Activated CD4-positive, alpha-beta T cell treated with anti-CD3 and anti-CD28 coated beads for 36 hours (primary cell): ENCODE data around the gene HEATR9. TPM values are rescaled to one million over a fixed set of nuclear protein-coding genes. Genes with fewer than 3 reads are reported as not detected.
"Not testable (repeated sequence)": the region's sequence is repeated elsewhere in the genome, so short reads cannot be mapped to it uniquely, and the experiment has no call there.

Experiments
- ATAC-seq: fragments of 200-7000 bp; cut with Tn5 transposase; one replicate; pipeline ENCODE4 v1.10.0; 2021; ENCODE audit warnings: mild to moderate bottlenecking, moderate library complexity
- CTCF ChIA-PET: fragments of 350-600 bp; sonication (Branson Sonifier 250); formaldehyde crosslinking; loops from one replicate; lab custom pipeline; 2021; ENCODE audit warnings: antibody characterized with exemption; lab: Charles Lee
- POLR2A ChIA-PET: fragments of 350-600 bp; sonication (Branson Sonifier 250); formaldehyde crosslinking; loops from one replicate; lab custom pipeline; 2021; ENCODE audit warnings: antibody characterized with exemption, inconsistent platforms; lab: Charles Lee
- DNase-seq: peaks from one replicate; pipeline ENCODE4 v3.0.0-alpha.2; 2020
- H3K27ac Mint-ChIP-seq: one replicate; pipeline ENCODE4 v1.8.0; 2021; ENCODE audit warnings: mixed read lengths
- H3K27me3 Mint-ChIP-seq: one replicate; pipeline ENCODE4 v1.8.0; 2021; ENCODE audit warnings: mixed read lengths
- H3K36me3 Mint-ChIP-seq: one replicate; pipeline ENCODE4 v1.8.0; 2021; ENCODE audit warnings: low read depth, mixed read lengths
- H3K4me1 Mint-ChIP-seq: one replicate; pipeline ENCODE4 v1.8.0; 2021; ENCODE audit warnings: mixed read lengths
- H3K4me3 Mint-ChIP-seq: one replicate; pipeline ENCODE4 v1.8.0; 2021; ENCODE audit warnings: mild to moderate bottlenecking, moderate library complexity, mixed read lengths
- H3K9me3 Mint-ChIP-seq: one replicate; pipeline ENCODE4 v1.8.0; 2021; ENCODE audit warnings: low read depth, mixed read lengths
- intact Hi-C, 2 experiments: fragments of 100-400 bp; cut with DNase I in 1 of 2; cut with micrococcal nuclease in 1 of 2; formaldehyde crosslinking; loops; one replicate each; pipeline versions ENCODE4 v1.14.2 to v1.15.1; 2022 to 2024; cut with DNase I, micrococcal nuclease
- total RNA-seq, 2 experiments: library from RNA; stranded (reverse); gene quantifications; one replicate each; pipeline ENCODE4 v1.2.3, GENCODE V29; 2021

HEATR9 gene
- total RNA-seq, 2 experiments from 2014 or later = 0.18 TPM; not detected in 1

- H3K36me3 Mint-ChIP-seq = no peaks in the 10 kb centered on the region
Measured at GRCh38 chr17:35906191-35906925, 37.7 kb upstream of the HEATR9 start.

DNA sequence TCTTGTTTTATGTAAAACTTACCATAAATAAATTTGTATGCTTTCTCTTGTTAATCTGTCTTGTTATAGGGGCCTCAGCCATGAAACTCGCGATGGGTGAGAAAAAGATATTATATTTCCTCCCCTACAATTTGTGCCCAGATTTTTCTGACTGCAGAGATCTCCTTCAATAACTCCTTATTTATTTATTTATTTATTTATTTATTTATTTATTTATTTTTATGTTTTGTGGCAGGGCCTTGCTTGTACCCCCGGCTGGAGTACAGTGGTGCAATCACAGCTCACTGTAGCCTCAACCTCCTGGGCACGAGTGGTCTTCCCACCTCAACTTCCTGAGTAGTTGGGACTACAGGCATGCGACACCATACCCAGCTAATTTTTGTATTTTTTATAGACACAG, 34.8 kb upstream of the HEATR9 start:
- Mint-ChIP-seq H3K27me3 (peaks cover 3% of the 10 kb centered on the region), H3K36me3 (no peaks in the 10 kb centered on the region), H3K27ac (no peak overlapping the region), H3K9me3 (no peaks in the 10 kb centered on the region), H3K4me1 (peaks cover 12% of the 10 kb centered on the region), H3K4me3 (no peak overlapping the region)
- intact Hi-C loops = no loop called here
- POLR2A ChIA-PET = no interaction called here
- DNase-seq (no peak), ATAC-seq (no peak)
- CTCF ChIA-PET = interaction anchor here (1.0 to 1.3 kb wide), 2 partner anchors 22 to 54 kb away, joined by 3 read pairs; no protein-coding TSS in a partner anchor

More at GRCh38 chr17:35906191-35906925, 37.7 kb upstream of the HEATR9 start:
- no peaks in the 10 kb centered on the region for H3K9me3 Mint-ChIP-seq
- ATAC-seq = no peak
- ChIA-PET CTCF (interaction anchor here (1.0 kb wide), 1 partner anchor 10 kb away, joined by 3 read pairs; no protein-coding TSS in a partner anchor), POLR2A (no interaction called here)
- intact Hi-C loops = no loop called here
- H3K27ac Mint-ChIP-seq = no peak overlapping the region
- H3K4me3 Mint-ChIP-seq = no peak overlapping the region
- H3K4me1 Mint-ChIP-seq = no peaks in the 10 kb centered on the region
- peaks cover 3% of the 10 kb centered on the region for H3K27me3 Mint-ChIP-seq
- no peak for DNase-seq

- intact Hi-C loops = no loop called here
- Mint-ChIP-seq H3K36me3 (no peaks in the 10 kb centered on the region), H3K9me3 (no peaks in the 10 kb centered on the region), H3K4me1 (peaks cover 22% of the 10 kb centered on the region), H3K4me3 (no peak overlapping the region), H3K27ac (no peak overlapping the region), H3K27me3 (peaks cover 3% of the 10 kb centered on the region)
- ChIA-PET POLR2A (no interaction called here), CTCF (interaction anchor here (0.6 to 1.4 kb wide), 3 partner anchors 9 to 66 kb away, joined by 3 to 4 read pairs (median 4); no protein-coding TSS in a partner anchor)
- ATAC-seq = no peak
- DNase-seq = no peak
Measured at GRCh38 chr17:35901631-35902175, 33.0 kb upstream of the HEATR9 start.

GRCh38 chr17:35900708-35901480, 32.2 kb upstream of the HEATR9 start:
- POLR2A ChIA-PET = no interaction called here
- CTCF ChIA-PET = interaction anchor here (0.6 to 1.4 kb wide), 5 partner anchors 8 to 641 kb away, joined by 3 to 4 read pairs (median 3); no protein-coding TSS in a partner anchor
- peak overlapping the region; percentile 6 for H3K4me3 Mint-ChIP-seq
- no peak for DNase-seq
- H3K36me3 Mint-ChIP-seq = no peaks in the 10 kb centered on the region
- peaks cover 3% of the 10 kb centered on the region for H3K27me3 Mint-ChIP-seq
- no peak for ATAC-seq
- intact Hi-C loops = no loop called here
- no peaks in the 10 kb centered on the region for H3K9me3 Mint-ChIP-seq
- H3K4me1 Mint-ChIP-seq = peaks cover 26% of the 10 kb centered on the region
- peak overlapping the region; percentile 44 for H3K27ac Mint-ChIP-seq

DNA sequence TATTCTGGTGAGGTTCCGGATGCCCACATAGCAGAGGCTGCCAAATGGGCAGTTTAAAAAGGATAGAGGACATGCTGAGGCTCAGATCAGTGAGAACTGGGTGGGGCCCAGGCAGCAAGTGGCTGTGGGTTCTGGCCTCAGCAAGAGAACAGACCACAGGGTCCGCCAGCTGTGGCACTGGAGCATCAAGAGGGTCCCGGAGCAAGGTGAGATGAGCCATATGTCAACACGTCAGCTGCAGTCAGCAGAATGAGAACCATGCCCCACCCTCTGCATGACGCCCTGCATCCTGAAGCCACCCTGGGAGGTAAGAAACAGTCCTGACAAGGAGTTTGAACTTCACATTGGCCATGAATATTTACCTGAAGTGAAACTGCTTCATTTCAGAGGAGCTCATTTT, 31.6 kb upstream of the HEATR9 start:
- peaks cover 3% of the 10 kb centered on the region for H3K27me3 Mint-ChIP-seq
- H3K4me3 Mint-ChIP-seq = no peak overlapping the region
- intact Hi-C loops = no loop called here
- DNase-seq = peak; percentile 14
- H3K36me3 Mint-ChIP-seq = no peaks in the 10 kb centered on the region
- H3K27ac Mint-ChIP-seq = peak overlapping the region; percentile 44
- H3K4me1 Mint-ChIP-seq = peaks cover 26% of the 10 kb centered on the region
- POLR2A ChIA-PET = no interaction called here
- H3K9me3 Mint-ChIP-seq = no peaks in the 10 kb centered on the region
- CTCF ChIA-PET = interaction anchor here (0.6 kb wide), 2 partner anchors 12 to 641 kb away, joined by 3 read pairs; no protein-coding TSS in a partner anchor
- no peak for ATAC-seq

- H3K4me3 Mint-ChIP-seq = peak overlapping the region; percentile 34
- peaks cover 26% of the 10 kb centered on the region for H3K4me1 Mint-ChIP-seq
- H3K27ac Mint-ChIP-seq = peak overlapping the region; percentile 68
- ATAC-seq (peak; percentile 71), DNase-seq (peak; percentile 69)
- no peaks in the 10 kb centered on the region for H3K27me3 Mint-ChIP-seq
- no peaks in the 10 kb centered on the region for H3K36me3 Mint-ChIP-seq
- H3K9me3 Mint-ChIP-seq = no peaks in the 10 kb centered on the region
- POLR2A ChIA-PET = no interaction called here
- CTCF ChIA-PET = interaction anchor here (1.0 kb wide), 1 partner anchor 19 kb away, joined by 4 read pairs; the partner anchor contains the start of gene CCL5
- intact Hi-C loops = no loop called here
Measured at GRCh38 chr17:35898283-35899070, 29.8 kb upstream of the HEATR9 start.

DNA sequence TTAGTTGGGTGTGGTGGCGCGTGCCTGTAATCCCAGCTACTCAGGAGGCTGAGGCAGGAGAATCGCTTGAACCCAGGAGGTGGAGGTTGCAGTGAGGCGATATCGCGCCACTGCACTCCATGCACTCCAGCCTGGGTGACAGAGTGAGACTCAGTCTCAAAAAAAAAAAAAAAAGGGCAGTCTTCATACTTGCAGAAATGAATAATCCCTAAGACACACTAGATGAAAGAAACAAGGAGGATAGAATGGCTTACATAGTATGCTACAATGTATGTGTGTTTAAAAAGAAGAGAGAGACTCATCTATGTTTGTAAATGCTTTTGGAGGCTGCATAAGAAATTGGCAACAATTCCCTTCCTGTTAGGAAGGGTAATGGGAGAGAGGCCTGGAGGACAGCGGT, 29.1 kb upstream of the HEATR9 start:
- H3K36me3 Mint-ChIP-seq, intact Hi-C loops, H3K9me3 Mint-ChIP-seq, POLR2A ChIA-PET, H3K27me3 Mint-ChIP-seq, H3K4me3 Mint-ChIP-seq, DNase-seq: not testable (repeated sequence)
- H3K4me1 Mint-ChIP-seq = peaks cover 29% of the 10 kb centered on the region
- CTCF ChIA-PET = interaction anchor here (0.7 to 1.0 kb wide), 2 partner anchors 18 to 56 kb away, joined by 3 to 4 read pairs; partner anchors contain the start of gene CCL5
- peak overlapping the region; percentile 81 for H3K27ac Mint-ChIP-seq
- ATAC-seq = peak; percentile 56

DNA sequence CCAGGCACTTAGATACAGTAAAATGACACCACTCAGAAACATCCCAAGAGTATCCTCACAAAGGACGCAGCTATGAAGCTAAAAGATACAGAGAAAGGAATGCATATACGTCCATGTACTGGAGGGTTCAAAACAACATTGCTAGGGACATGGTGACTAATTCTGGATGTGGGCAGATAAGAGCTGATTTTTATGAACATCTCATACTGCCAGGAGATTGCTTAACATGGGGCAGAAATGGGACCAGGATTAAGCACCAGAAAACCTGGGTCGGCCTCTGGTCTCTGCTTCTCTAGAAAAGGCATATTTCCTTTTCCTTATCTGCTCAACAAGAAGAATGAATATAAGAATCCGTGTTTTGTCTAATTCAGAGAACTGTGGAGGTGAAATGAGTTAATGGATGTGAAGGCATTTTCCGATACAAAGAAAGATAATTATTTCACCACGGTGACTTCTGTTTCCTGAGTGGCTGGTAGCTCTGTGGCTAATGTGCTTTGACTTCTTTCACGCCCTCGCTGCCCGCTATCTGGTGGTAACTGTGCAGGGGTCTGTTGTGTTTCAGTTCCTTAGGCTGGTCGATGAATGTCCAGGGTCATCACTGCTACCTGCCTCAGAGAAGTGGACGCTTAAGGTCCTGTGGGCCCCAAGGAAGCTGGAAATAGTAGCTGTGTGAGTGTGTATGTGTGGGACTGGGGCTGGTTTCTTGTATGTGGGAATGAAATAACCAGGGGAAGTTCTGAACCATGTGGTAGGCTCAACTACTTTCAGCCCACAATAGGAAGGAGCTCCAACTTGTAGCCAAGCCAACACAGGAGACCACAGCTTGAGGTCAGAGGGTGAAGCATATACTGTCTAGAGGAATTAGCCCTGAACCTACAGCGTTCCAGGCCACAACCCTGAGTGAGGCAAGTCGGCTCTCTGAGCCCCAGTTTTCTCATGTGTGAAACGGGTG, 27.2 kb upstream of the HEATR9 start:
- ChIA-PET POLR2A (interaction anchor here (0.7 to 1.0 kb wide), 2 partner anchors 14 to 15 kb away, joined by 3 to 4 read pairs; no protein-coding TSS in a partner anchor), CTCF (interaction anchor here (0.6 to 1.2 kb wide), 2 partner anchors 12 to 587 kb away, joined by 3 to 4 read pairs; no protein-coding TSS in a partner anchor)
- Mint-ChIP-seq H3K9me3 (no peaks in the 10 kb centered on the region), H3K4me3 (no peak overlapping the region), H3K27ac (peak overlapping the region; percentile 65), H3K4me1 (peaks cover 41% of the 10 kb centered on the region), H3K27me3 (no peaks in the 10 kb centered on the region), H3K36me3 (no peaks in the 10 kb centered on the region)
- peak; percentile 47 for DNase-seq
- intact Hi-C loops = no loop called here
- peak; percentile 52 for ATAC-seq

GRCh38 chr17:35894206-35894605, 25.5 kb upstream of the HEATR9 start:
- ChIA-PET POLR2A (no interaction called here), CTCF (no interaction called here)
- Mint-ChIP-seq H3K27me3 (no peaks in the 10 kb centered on the region), H3K4me3 (no peak overlapping the region), H3K27ac (no peak overlapping the region), H3K9me3 (no peaks in the 10 kb centered on the region), H3K36me3 (no peaks in the 10 kb centered on the region), H3K4me1 (peaks cover 50% of the 10 kb centered on the region)
- DNase-seq (no peak), ATAC-seq (no peak)
- intact Hi-C loops = no loop called here

GRCh38 chr17:35893751-35894150, 25.1 kb upstream of the HEATR9 start:
- peaks cover 49% of the 10 kb centered on the region for H3K4me1 Mint-ChIP-seq
- intact Hi-C loops = no loop called here

More at GRCh38 chr17:35893751-35894150, 25.1 kb upstream of the HEATR9 start:
- H3K9me3 Mint-ChIP-seq = no peaks in the 10 kb centered on the region
- no peaks in the 10 kb centered on the region for H3K27me3 Mint-ChIP-seq
- H3K27ac Mint-ChIP-seq = no peak overlapping the region
- no peak overlapping the region for H3K4me3 Mint-ChIP-seq
- CTCF ChIA-PET = interaction anchor here (1.4 kb wide), 1 partner anchor 16 kb away, joined by 3 read pairs; no protein-coding TSS in a partner anchor
- DNase-seq (no peak), ATAC-seq (no peak)
- POLR2A ChIA-PET = no interaction called here
- no peaks in the 10 kb centered on the region for H3K36me3 Mint-ChIP-seq
